Effector memory CD4-positive, alpha-beta T cell (primary cell): Measurements from ENCODE around the gene NXPH3.
A peak's percentile ranks its signal among the peaks of the same experiment; 100 is the strongest.

Experiments
- DNase-seq, 3 donors: peaks; one replicate each; pipeline ENCODE4 v3.0.0-alpha.2; 2020
- H3K27ac ChIP-seq: 2 replicates; pipeline ENCODE4 v1.7.0; 2013; ENCODE audit warnings: mild to moderate bottlenecking, low read length, moderate library complexity; ENCODE audit not compliant: insufficient read depth, poor library complexity, severe bottlenecking
- H3K27me3 ChIP-seq: replicated peaks from 2 replicates; pipeline ENCODE4 v1.7.0; 2013; ENCODE audit warnings: mild to moderate bottlenecking, low read length; ENCODE audit not compliant: insufficient read depth, control insufficient read depth, poor library complexity, severe bottlenecking
- H3K36me3 ChIP-seq: 2 replicates; pipeline ENCODE4 v1.7.0; 2013; ENCODE audit warnings: mild to moderate bottlenecking, low read length, moderate library complexity; ENCODE audit not compliant: control insufficient read depth, insufficient read depth
- H3K4me1 ChIP-seq: 2 replicates; pipeline ENCODE4 v1.7.0; 2013; ENCODE audit warnings: low read length, mild to moderate bottlenecking; ENCODE audit not compliant: control insufficient read depth, insufficient read depth, poor library complexity, severe bottlenecking
- H3K4me3 ChIP-seq: 2 replicates; pipeline ENCODE4 v1.7.0; 2013; ENCODE audit warnings: low read length, low read depth, mild to moderate bottlenecking; ENCODE audit not compliant: insufficient read depth, poor library complexity, severe bottlenecking
- H3K9me3 ChIP-seq: 2 replicates; pipeline ENCODE4 v1.7.0; 2013; ENCODE audit warnings: mild to moderate bottlenecking, low read length, moderate library complexity; ENCODE audit not compliant: control insufficient read depth
- total RNA-seq, 3 donors: gene quantifications; one replicate each; lab custom pipeline; 2026; lab: John Stamatoyannopoulos, UW

NXPH3 gene
- total RNA-seq = 0 reads per million in 3 donors

DNA sequence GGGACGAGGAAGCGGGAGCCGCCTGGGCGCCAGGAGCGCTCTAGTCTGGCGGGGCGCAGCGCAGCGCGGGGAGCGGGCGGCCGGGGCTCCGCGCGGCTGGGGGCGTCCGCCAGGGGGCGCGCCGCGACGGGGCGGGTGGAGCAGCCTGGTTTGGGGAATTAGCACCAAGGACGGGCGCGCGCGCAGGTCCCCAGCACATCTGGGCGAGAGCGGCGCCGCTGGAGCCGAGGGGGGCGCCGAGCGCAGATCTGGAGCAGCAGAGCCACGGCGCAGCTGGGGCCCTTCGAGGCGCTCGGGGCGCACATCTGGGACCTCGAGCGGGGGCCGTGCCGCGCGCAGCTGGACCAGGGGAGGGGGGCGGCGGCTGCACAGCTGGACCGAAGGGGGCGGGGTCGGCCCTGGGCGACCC lies at the start of gene NXPH3:
NXPH3 (plus strand) TSS at position 193 of the 409 bp plus-strand sequence. CDS start 349 bp downstream, outside the sequence.
- Histone ChIP-seq H3K36me3 (no peaks in the 10 kb centered on the region), H3K27ac (no peak within 1 kb of the TSS), H3K9me3 (no peaks in the 10 kb centered on the region), H3K27me3 (peaks cover 36% of the 10 kb centered on the region), H3K4me3 (peak within 1 kb of the TSS; percentile 44), H3K4me1 (peaks cover 13% of the 10 kb centered on the region)
- peak; percentile 33 to 47 (median 35) for DNase-seq

DNA sequence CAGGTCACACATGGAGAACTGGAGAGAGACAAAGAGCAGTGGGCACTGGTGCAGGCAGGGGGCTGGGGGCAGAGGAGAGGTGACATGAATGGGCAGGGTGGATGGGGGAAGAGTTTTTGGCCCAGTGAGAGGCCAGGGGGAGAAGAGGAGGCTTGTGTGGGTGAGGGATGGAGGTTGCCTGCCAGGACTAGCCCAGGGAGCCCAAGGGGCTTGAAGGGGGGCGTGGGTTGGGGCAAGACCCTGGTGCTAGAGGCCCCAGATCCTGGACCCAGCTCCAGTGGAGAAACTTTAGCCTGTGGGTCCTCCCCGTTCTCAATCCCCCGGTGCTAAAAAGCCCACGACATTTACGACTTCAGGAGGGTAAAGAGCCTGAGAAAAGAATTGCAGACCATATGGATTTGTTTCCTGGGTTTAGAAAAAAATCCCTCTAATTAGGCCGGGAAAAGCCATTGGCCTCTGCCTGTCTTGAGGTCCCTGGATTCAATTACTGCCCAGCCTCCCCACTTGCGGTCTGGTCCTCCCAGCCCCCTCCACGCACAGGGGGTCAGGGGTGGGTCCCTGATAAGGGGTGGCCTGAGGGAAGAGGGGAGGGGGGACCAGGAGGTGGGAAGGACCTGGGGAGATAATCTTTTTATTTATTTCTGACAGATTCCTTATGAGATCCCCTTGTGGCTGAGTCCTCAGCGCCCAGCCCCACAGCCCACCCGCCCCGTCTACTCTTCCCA lies 47.6 kb upstream of the NXPH3 start:
- Histone ChIP-seq H3K36me3 (no peaks in the 10 kb centered on the region), H3K27me3 (no peaks in the 10 kb centered on the region), H3K9me3 (no peaks in the 10 kb centered on the region), H3K27ac (no peak overlapping the region), H3K4me3 (no peak overlapping the region), H3K4me1 (peaks cover 4% of the 10 kb centered on the region)
- DNase-seq = no peak

DNA sequence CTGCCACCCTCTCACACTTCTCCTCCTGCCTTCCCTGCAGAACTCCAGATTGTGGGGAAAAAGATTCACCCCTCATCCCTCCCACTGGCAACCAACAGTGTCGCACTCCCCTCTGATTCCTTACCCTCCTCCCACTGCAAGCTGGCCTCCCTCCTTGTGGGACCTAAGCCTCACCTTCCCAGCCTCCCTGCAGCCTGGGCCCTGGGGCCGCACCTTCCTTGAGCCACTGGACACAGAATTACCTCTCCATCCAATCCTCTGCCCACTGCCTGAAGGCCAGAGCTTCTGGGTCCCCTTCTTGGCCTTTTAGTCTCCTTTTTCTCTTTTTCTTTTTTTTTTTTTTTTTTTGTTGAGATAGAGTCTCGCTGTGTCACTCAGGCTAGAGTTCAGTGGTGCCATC lies 46.7 kb upstream of the NXPH3 start:
- no peak overlapping the region for H3K4me3 ChIP-seq
- no peaks in the 10 kb centered on the region for H3K9me3 ChIP-seq
- DNase-seq = no peak
- no peaks in the 10 kb centered on the region for H3K27me3 ChIP-seq
- no peak overlapping the region for H3K27ac ChIP-seq
- no peaks in the 10 kb centered on the region for H3K4me1 ChIP-seq
- no peaks in the 10 kb centered on the region for H3K36me3 ChIP-seq

DNA sequence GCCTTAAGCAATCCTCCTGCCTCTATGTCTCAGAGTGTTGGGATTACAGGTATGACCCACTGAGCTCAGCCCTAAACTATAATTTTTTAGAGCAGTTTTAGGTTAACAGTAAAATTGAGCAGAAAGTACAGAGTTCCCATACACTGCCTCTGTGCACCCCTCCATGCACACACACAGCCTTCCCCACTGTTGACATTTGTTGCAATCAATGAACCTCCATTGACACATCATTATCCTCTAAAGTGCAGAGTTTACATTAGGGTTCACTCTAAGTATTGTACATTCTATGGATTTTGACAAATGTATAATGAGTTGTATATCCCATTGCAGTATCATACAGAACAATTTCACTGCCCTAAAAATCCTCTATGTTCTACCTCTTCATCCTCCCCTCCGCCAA lies 45.6 kb upstream of the NXPH3 start:
- Histone ChIP-seq H3K27ac (no peak overlapping the region), H3K4me3 (no peak overlapping the region), H3K9me3 (no peaks in the 10 kb centered on the region), H3K27me3 (no peaks in the 10 kb centered on the region), H3K36me3 (no peaks in the 10 kb centered on the region), H3K4me1 (no peaks in the 10 kb centered on the region)
- no peak for DNase-seq

DNA sequence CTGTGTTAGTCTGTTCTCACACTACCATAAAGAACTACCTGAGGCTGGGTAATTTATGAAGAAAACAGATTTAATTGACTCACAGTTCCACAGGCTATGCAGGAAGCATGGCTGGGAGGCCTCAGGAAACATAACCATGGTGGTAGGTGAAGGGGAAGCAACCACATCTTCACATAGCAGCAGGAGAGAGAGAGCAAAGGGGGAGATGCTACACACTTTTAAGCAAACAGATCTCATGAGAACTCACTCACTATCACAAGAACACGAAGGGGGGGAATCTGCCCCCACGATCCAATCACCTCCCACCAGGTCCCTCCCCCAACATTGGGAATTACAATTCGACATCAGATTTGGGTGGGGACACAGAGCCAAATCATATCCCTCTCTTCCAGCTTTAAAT lies 31.8 kb upstream of the NXPH3 start:
- H3K27me3 ChIP-seq = no peaks in the 10 kb centered on the region
- H3K27ac ChIP-seq = no peak overlapping the region
- H3K36me3 ChIP-seq = no peaks in the 10 kb centered on the region
- no peak for DNase-seq
- no peak overlapping the region for H3K4me3 ChIP-seq
- H3K4me1 ChIP-seq = no peaks in the 10 kb centered on the region
- H3K9me3 ChIP-seq = no peaks in the 10 kb centered on the region

DNA sequence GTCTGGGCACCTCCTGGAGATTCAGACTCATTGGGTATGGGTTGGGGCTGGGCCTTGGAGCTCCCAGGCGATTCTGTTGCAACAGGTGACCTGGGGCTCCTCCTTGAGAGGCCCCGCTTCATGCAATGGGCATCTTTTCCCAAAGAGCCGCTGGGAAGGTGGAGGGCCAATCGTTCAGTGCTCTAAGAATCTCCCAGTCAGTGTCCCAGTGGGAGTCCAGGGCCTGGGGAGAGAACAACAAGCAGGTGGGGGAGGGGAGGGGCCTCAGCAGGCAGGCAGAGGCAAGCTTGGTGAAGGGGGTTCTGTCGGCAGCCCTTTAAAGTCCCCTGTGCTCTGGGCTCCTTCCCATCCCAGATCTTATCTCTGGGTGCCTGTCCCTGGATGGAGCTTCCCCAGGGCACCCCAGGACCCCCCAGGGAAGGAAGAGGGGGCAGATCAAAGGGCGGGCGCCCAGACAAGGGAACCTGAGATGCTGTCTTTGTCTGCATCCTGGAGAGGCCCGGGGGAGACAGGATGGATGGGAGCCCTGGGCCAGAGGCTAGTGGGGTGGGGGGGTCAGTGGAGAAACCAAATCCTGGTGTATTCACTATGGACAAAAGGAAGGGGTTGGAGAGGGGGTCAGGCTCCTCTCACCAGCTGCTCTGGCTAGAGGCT lies 30.5 kb upstream of the NXPH3 start:
- no peak overlapping the region for H3K27ac ChIP-seq
- no peak overlapping the region for H3K4me3 ChIP-seq
- no peak for DNase-seq
- no peaks in the 10 kb centered on the region for H3K36me3 ChIP-seq
- H3K27me3 ChIP-seq = no peaks in the 10 kb centered on the region
- H3K9me3 ChIP-seq = no peaks in the 10 kb centered on the region
- H3K4me1 ChIP-seq = no peaks in the 10 kb centered on the region

DNA sequence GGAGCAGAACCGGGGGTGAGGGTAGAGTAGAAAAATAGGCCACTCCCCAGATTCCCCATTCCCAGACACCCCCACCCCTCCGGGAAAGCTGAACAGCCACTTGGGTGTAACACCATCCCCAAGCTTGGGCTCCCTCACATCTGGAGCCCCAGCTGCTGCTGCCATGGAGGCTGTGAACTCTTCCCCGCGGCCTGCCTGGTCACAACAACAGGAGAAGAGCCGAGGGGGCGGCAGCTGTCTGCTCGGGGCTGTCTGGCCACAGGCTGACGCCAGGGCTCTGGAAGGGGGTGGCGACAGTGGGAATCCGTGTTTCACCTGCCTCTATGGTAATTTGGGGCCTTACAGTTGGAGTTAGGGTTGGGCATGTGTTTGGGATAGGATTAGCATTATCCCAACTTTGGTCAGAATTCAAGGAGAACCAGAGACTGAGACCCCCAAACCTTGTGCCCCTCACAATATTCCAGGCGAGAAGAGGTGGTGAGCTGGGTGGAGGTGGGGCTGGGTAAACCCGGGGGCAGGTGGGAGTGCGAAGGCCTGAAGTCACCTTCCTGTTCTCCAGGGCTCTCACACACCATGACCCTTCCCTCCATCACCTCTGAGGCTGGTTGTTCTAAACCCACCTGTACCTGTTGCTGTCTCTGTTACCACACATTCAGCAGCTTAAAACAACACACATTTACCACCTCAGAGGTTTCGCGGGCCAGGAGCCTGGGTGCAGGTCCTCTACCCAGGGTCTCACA lies 29.7 kb upstream of the NXPH3 start:
- Histone ChIP-seq H3K4me3 (no peak overlapping the region), H3K4me1 (no peaks in the 10 kb centered on the region), H3K27ac (no peak overlapping the region), H3K36me3 (no peaks in the 10 kb centered on the region), H3K27me3 (no peaks in the 10 kb centered on the region), H3K9me3 (no peaks in the 10 kb centered on the region)
- no peak for DNase-seq

DNA sequence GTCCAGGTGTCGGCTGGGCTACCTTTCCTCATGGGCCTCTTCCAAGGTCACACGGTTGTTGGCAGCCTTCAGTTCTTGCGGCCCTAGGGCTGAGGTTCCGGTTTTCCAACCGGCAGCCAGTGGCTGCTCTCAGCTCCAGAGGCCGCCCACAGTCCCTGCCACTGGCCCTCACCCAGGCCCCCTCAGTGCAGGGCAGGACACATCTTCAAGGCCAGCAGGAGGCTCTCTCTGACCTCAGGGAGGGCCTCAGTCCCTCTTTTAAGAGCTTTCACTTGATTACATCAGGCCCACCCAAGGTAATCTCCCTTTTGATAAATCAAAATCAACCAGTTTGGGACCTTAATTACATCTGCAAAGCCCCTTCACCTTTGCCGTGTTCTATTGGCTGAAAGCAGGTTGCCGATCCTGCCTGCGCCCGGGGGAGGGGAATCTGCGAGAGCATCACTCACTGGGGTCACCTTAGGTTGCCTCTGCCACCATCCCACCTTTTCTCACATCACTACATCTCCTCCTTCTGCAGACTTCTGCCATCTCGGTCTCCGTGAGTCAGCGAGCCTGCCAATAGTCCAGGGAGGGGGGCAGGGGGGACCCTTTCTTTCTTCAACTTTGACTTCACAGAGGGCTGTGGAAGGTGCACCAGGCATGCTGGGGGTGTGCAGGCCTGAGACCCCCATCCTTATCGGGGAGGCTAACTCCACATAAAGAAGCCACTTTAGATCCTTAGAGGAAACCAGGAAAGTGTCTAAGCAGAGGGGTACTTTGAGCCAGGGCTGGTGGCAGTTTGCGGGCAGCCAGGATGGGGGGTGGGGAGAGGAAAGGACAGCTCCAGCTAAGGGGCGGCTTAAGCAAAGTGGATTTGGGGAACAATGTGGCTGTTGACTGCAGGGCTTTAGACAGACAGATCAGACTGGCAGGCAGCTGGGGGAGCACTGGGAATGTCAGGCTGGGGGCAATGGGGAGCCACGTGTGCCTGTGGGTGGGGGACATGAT lies 28.8 kb upstream of the NXPH3 start:
- Histone ChIP-seq H3K4me1 (no peaks in the 10 kb centered on the region), H3K36me3 (no peaks in the 10 kb centered on the region), H3K4me3 (no peak overlapping the region), H3K27me3 (no peaks in the 10 kb centered on the region), H3K9me3 (no peaks in the 10 kb centered on the region), H3K27ac (no peak overlapping the region)
- DNase-seq = no peak

DNA sequence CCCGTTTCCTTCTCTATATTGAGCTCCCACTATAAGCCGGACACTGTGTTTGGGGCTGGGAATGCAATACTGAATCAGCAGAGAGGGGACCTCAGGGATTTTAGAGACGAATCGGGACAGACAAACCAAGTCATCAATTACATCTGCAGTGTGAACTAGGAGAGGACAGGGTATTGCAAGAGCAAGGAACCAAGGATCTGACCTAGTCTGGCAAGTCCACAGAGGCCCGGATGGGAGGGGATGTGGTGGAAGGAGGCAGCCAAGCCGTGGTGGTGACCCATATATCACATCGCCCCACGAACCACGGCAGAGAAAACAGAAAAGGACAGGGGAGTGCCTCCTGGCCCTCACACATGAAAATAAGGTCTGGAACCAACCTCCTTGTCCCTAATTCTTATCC lies 28.1 kb upstream of the NXPH3 start:
- DNase-seq = no peak
- no peaks in the 10 kb centered on the region for H3K9me3 ChIP-seq
- H3K4me3 ChIP-seq = no peak overlapping the region
- H3K4me1 ChIP-seq = no peaks in the 10 kb centered on the region
- no peaks in the 10 kb centered on the region for H3K27me3 ChIP-seq
- H3K27ac ChIP-seq = no peak overlapping the region
- no peaks in the 10 kb centered on the region for H3K36me3 ChIP-seq
